GM12864 (cell line): ENCODE results near the gene NUCKS1.

Experiments
- DNase-seq: peaks from one replicate; pipeline ENCODE4 v3.0.0-alpha.2; 2011; ENCODE audit warnings: low read depth
- H3K4me3 ChIP-seq: 2 replicates; pipeline ENCODE4 v1.5.1; 2011; ENCODE audit warnings: mild to moderate bottlenecking, low read depth, low read length, control low read depth
- CTCF ChIP-seq: IDR thresholded peaks from 2 replicates; pipeline ENCODE4 v1.5.1; 2011; ENCODE audit warnings: low read depth, mild to moderate bottlenecking, moderate library complexity, low read length, control low read depth, inconsistent platforms; ENCODE audit errors: missing control alignments

NUCKS1 gene

GRCh38 chr1:205690122-205690756, 59.7 kb downstream of the NUCKS1 start:
- DNase-seq, result no peak
- TF ChIP-seq CTCF, result no peak
- no peak overlapping the region for H3K4me3 ChIP-seq

- DNase-seq, result no peak
- H3K4me3 ChIP-seq, result no peak overlapping the region
- TF ChIP-seq CTCF, result no peak
These were observed 60.5 kb downstream of the NUCKS1 start for GRCh38 chr1:205689479-205689878.

- no peak for DNase-seq
- TF ChIP-seq CTCF, result no peak
- H3K4me3 ChIP-seq, result no peak overlapping the region
These were observed 61.6 kb downstream of the NUCKS1 start for GRCh38 chr1:205688171-205689080.

- no peak for TF ChIP-seq CTCF
- H3K4me3 ChIP-seq, result no peak overlapping the region
- no peak for DNase-seq
These were observed 62.7 kb downstream of the NUCKS1 start for GRCh38 chr1:205687242-205687641.

GRCh38 chr1:205681364-205681763, 68.6 kb downstream of the NUCKS1 start:
- no peak for TF ChIP-seq CTCF
- DNase-seq, result no peak
- no peak overlapping the region for H3K4me3 ChIP-seq

GRCh38 chr1:205680073-205680851, 69.7 kb downstream of the NUCKS1 start, which contains the start of gene SLC45A3:
Gene SLC45A3, minus strand, starts transcription at chr1:205680509. Its CDS starts 15,853 bp downstream, at chr1:205664656.
- DNase-seq, result no peak
- TF ChIP-seq CTCF, result no peak
- peak within 1 kb of the TSS; percentile 63 for H3K4me3 ChIP-seq
